Liver (tissue), 9 donors: ENCODE results near the gene CARD11. TPM values are rescaled to one million over a fixed set of nuclear protein-coding genes. Genes with fewer than 3 reads are reported as not detected.

ENCODE experiments used
- DNase-seq: peaks from one replicate; pipeline ENCODE4 v3.0.0-alpha.2; 2017; ENCODE audit warnings: low spot score
- H3K27ac ChIP-seq, 2 donors: one replicate each; pipeline ENCODE4 v1.7.0; 2013; ENCODE audit warnings: inconsistent platforms in 2 of 2, low read length in 2 of 2, control low read depth in 1 of 2, low read depth in 1 of 2, mild to moderate bottlenecking in 1 of 2
- H3K27me3 ChIP-seq, 4 donors: one replicate each; pipeline versions ENCODE4 v1.6.1 to v1.7.0; 2013; ENCODE audit warnings: low read length in 3 of 4, inconsistent platforms in 1 of 4, mild to moderate bottlenecking in 1 of 4, moderate library complexity in 1 of 4; ENCODE audit not compliant: control insufficient read depth in 4 of 4, insufficient read depth in 4 of 4
- H3K36me3 ChIP-seq, 4 donors: one replicate each; pipeline versions ENCODE4 v1.6.1 to v1.7.0; 2013; ENCODE audit warnings: low read length in 3 of 4, mild to moderate bottlenecking in 3 of 4, low read depth in 1 of 4, moderate library complexity in 1 of 4; ENCODE audit not compliant: control insufficient read depth in 4 of 4, insufficient read depth in 3 of 4
- H3K4me1 ChIP-seq, 4 donors: one replicate each; pipeline versions ENCODE4 v1.6.1 to v1.7.0; 2013; ENCODE audit warnings: low read length in 3 of 4, mild to moderate bottlenecking in 3 of 4, moderate library complexity in 1 of 4; ENCODE audit not compliant: control insufficient read depth in 4 of 4, insufficient read depth in 4 of 4
- H3K4me3 ChIP-seq, 3 donors: one replicate each; pipeline versions ENCODE4 v1.6.1 to v1.7.0; 2013; ENCODE audit warnings: low read length in 3 of 3, control low read depth in 1 of 3, low read depth in 1 of 3, mild to moderate bottlenecking in 1 of 3
- H3K9ac ChIP-seq, 2 donors: one replicate each; pipeline ENCODE4 v1.7.0; 2013; ENCODE audit warnings: low read length in 2 of 2, mild to moderate bottlenecking in 2 of 2, moderate library complexity in 2 of 2, control low read depth in 1 of 2, low read depth in 1 of 2
- H3K9me3 ChIP-seq, 4 donors: one replicate each; pipeline versions ENCODE4 v1.6.1 to v1.7.0; 2013; ENCODE audit warnings: low read length in 3 of 4; ENCODE audit not compliant: control insufficient read depth in 4 of 4
- EGR1 ChIP-seq, 2 donors: IDR thresholded peaks; 2 replicates each; pipeline ENCODE4 v1.6.1; 2016 to 2018; ENCODE audit warnings: antibody characterized with exemption in 2 of 2, low read depth in 2 of 2
- FOXA1 ChIP-seq: IDR thresholded peaks from 2 replicates; pipeline ENCODE4 v1.6.1; 2016; ENCODE audit warnings: antibody characterized with exemption
- FOXA2 ChIP-seq: IDR thresholded peaks from 2 replicates; pipeline ENCODE4 v1.6.1; 2016; ENCODE audit warnings: antibody characterized with exemption
- GABPA ChIP-seq, 2 donors: IDR thresholded peaks in 1 of 2; conservative IDR thresholded peaks in 1 of 2; 2 replicates each; pipeline ENCODE4 v1.6.1; 2016; ENCODE audit warnings: antibody characterized with exemption in 2 of 2, mild to moderate bottlenecking in 1 of 2, moderate library complexity in 1 of 2
- HNF4A ChIP-seq, 2 donors: conservative IDR thresholded peaks; 2 replicates each; pipeline ENCODE4 v1.6.1; 2016; ENCODE audit warnings: antibody characterized with exemption in 2 of 2, mild to moderate bottlenecking in 2 of 2
- HNF4G ChIP-seq: IDR thresholded peaks from 2 replicates; pipeline ENCODE4 v1.6.1; 2016; ENCODE audit warnings: antibody characterized with exemption
- JUND ChIP-seq, 2 donors: IDR thresholded peaks; 2 replicates each; pipeline ENCODE4 v1.6.1; 2016; ENCODE audit warnings: antibody characterized with exemption in 2 of 2
- NR2F2 ChIP-seq: IDR thresholded peaks from 2 replicates; pipeline ENCODE4 v1.6.1; 2016; ENCODE audit warnings: antibody characterized with exemption
- RAD21 ChIP-seq, 2 donors: IDR thresholded peaks; 2 replicates each; pipeline ENCODE4 v1.6.1; 2016; ENCODE audit warnings: antibody characterized with exemption in 2 of 2, mild to moderate bottlenecking in 2 of 2
- RXRA ChIP-seq, 2 donors: IDR thresholded peaks; 2 replicates each; pipeline ENCODE4 v1.6.1; 2017 to 2018; ENCODE audit warnings: antibody characterized with exemption in 2 of 2, mild to moderate bottlenecking in 1 of 2
- SP1 ChIP-seq: IDR thresholded peaks from 2 replicates; pipeline ENCODE4 v1.6.1; 2018; ENCODE audit warnings: antibody characterized with exemption, mild to moderate bottlenecking
- TAF1 ChIP-seq: conservative IDR thresholded peaks from 2 replicates; pipeline ENCODE4 v1.6.1; 2016; ENCODE audit warnings: antibody characterized with exemption, mild to moderate bottlenecking
- YY1 ChIP-seq: IDR thresholded peaks from 2 replicates; pipeline ENCODE4 v1.6.1; 2016; ENCODE audit warnings: antibody characterized with exemption, mild to moderate bottlenecking
- WGBS: extraction: QIAGEN DNeasy Blood & Tissue Kit; methylation state at CpG from one replicate; pipeline ENCODE4 v1.1.7; 2013; 5-methylcytosine and 5-hydroxymethylcytosine counted together
- polyA plus RNA-seq, 2 donors: library from polyadenylated mRNA; stranded (reverse) in 1 of 2; unstranded in 1 of 2; fragments of 200-250 nt in 1 of 2; fragments of >200 nt in 1 of 2; fragmentation: Nextera tagmentation in 1 of 2; extraction: Ambion mirVana in 1 of 2; gene quantifications; one replicate each; pipeline versions ENCODE4 v1.2.1 to v1.2.3, GENCODE V29; 2013 to 2015
- total RNA-seq, 2 donors: library from RNA; depleted of rRNA; stranded (reverse); fragments of >200 nt; gene quantifications; one replicate each; pipeline ENCODE4 v1.2.3, GENCODE V29; 2014
- TF ChIP-seq, protein P1 (sequence below): IDR thresholded peaks from 2 replicates; pipeline ENCODE4 v1.6.1; 2016; ENCODE audit warnings: antibody characterized with exemption, mild to moderate bottlenecking
- TF ChIP-seq, protein P2 (sequence below): fragments of 150-350 bp; IDR thresholded peaks from 2 replicates; pipeline ENCODE4 v1.5.1; 2017; ENCODE audit warnings: improper control_type of control experiment, low read depth, low read length; ENCODE audit not compliant: missing input control
- TF ChIP-seq, protein P3 (sequence below): IDR thresholded peaks from 2 replicates; pipeline ENCODE4 v1.6.1; 2016; ENCODE audit warnings: antibody characterized with exemption
- TF ChIP-seq, protein P4 (sequence below): IDR thresholded peaks from 2 replicates; pipeline ENCODE4 v1.6.1; 2016; ENCODE audit warnings: antibody characterized with exemption
- TF ChIP-seq, protein P5 (sequence below): IDR thresholded peaks from 2 replicates; pipeline ENCODE4 v1.6.1; 2016; ENCODE audit warnings: antibody characterized with exemption
- donor health status: healthy.
- donor health status: healthy.
- donor health status: healthy.
- donor health status: healthy.
- donor health status: healthy.

CARD11 gene
- total and polyA plus RNA-seq, 4 donors, result 0.42 to 1.3 (median 0.83) TPM

DNA sequence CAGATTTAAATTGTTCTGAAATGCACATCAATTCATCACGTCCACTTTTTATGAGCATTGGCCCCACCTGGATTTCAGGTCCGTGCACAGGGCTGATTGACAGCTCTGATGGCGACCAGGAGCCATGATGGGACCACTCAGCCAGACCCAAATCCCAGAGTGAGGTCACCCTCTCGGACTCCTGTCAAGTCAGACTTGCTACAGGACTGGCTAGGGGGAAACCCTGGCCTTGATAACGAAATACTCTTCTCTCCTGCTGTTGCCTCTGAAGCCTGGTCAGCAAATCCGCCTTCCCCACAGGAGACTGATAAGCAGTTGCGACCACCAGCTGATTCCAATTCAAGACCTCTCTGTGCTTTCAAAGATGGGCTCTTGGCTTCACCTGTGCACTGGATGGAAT lies 76.4 kb downstream of the CARD11 start (continued):
- TF ChIP-seq, protein P1, sequence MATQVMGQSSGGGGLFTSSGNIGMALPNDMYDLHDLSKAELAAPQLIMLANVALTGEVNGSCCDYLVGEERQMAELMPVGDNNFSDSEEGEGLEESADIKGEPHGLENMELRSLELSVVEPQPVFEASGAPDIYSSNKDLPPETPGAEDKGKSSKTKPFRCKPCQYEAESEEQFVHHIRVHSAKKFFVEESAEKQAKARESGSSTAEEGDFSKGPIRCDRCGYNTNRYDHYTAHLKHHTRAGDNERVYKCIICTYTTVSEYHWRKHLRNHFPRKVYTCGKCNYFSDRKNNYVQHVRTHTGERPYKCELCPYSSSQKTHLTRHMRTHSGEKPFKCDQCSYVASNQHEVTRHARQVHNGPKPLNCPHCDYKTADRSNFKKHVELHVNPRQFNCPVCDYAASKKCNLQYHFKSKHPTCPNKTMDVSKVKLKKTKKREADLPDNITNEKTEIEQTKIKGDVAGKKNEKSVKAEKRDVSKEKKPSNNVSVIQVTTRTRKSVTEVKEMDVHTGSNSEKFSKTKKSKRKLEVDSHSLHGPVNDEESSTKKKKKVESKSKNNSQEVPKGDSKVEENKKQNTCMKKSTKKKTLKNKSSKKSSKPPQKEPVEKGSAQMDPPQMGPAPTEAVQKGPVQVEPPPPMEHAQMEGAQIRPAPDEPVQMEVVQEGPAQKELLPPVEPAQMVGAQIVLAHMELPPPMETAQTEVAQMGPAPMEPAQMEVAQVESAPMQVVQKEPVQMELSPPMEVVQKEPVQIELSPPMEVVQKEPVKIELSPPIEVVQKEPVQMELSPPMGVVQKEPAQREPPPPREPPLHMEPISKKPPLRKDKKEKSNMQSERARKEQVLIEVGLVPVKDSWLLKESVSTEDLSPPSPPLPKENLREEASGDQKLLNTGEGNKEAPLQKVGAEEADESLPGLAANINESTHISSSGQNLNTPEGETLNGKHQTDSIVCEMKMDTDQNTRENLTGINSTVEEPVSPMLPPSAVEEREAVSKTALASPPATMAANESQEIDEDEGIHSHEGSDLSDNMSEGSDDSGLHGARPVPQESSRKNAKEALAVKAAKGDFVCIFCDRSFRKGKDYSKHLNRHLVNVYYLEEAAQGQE, result no peak
- TF ChIP-seq FOXA2 (no peak), EGR1 (IDR thresholded peaks at IDR 0.05; ENCODE audit: low read depth in 2 of 2) (no peak), NR2F2 (no peak), FOXA1 (no peak)

DNA sequence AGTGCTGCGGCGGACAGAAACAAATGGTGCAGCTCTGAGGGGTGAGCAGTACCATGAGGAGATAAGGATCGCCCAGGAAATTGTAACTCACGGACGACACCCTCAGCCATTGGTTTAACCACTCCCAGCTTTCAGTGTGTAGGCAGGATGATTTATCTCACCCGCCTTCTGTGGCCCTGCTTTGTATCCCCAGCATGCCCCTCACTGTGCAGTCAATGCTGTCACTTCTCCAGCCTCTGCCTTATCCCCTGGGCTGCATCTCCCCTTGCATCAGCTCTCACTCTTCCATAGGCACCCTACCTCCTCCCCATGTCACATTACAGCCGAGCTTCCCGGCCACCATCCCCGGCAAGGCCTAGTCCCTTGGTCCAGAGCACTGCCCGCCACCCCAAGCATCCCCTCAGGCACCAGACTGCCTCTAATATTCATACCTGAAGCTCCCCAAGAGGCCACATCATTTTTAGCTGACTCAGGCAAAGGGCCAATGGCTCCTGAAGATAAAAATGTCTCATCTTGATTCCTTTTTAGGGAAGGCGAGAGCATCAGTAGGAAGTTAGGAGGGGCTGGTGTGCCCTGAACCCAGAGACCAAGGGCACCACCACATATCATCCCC lies 77.1 kb downstream of the CARD11 start:
- H3K4me1 ChIP-seq, result no peaks in the 10 kb centered on the region
- no peak for TF ChIP-seq YY1
- H3K9me3 ChIP-seq, result peaks cover 0 to 17% (median 11%) of the 10 kb centered on the region in 4 donors
- no peaks in the 10 kb centered on the region for H3K27me3 ChIP-seq
- no peak overlapping the region for H3K9ac ChIP-seq
- WGBS, result 90% methylated on average over 11 of the region's 11 CpGs
- DNase-seq, result no peak
- no peak overlapping the region for H3K27ac ChIP-seq
- H3K4me3 ChIP-seq, result no peak overlapping the region
- no peaks in the 10 kb centered on the region for H3K36me3 ChIP-seq

DNA sequence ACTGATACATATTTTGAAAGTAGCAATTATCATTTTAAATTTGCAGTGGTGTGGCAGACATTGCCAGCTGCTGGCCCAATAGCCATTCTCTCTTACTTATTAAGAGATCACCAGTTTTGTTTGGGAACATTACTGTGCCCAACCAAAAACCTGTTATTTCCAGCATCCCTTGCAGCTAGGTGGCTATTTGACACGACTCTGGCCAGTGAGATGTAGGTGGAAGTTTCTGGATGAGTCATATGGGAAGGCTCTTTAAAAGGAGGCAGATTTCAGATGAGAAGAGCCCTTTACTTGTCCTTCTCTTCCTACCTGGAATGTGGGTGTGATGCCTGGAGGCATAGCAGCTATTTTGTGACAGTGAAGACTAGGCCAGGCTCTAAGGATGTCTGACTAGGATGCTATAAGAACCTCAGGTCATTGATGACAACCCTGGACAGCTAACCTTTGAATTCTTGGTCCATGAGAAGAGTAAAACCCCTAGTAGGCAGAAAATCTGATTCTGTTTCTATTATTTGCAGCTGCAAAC lies 77.9 kb downstream of the CARD11 start:
- no peak for TF ChIP-seq EGR1 (IDR thresholded peaks at IDR 0.05; ENCODE audit: low read depth in 2 of 2)
- TF ChIP-seq NR2F2, result no peak
- no peak for TF ChIP-seq RXRA (IDR thresholded peaks at IDR 0.05)
- TF ChIP-seq, protein P2, sequence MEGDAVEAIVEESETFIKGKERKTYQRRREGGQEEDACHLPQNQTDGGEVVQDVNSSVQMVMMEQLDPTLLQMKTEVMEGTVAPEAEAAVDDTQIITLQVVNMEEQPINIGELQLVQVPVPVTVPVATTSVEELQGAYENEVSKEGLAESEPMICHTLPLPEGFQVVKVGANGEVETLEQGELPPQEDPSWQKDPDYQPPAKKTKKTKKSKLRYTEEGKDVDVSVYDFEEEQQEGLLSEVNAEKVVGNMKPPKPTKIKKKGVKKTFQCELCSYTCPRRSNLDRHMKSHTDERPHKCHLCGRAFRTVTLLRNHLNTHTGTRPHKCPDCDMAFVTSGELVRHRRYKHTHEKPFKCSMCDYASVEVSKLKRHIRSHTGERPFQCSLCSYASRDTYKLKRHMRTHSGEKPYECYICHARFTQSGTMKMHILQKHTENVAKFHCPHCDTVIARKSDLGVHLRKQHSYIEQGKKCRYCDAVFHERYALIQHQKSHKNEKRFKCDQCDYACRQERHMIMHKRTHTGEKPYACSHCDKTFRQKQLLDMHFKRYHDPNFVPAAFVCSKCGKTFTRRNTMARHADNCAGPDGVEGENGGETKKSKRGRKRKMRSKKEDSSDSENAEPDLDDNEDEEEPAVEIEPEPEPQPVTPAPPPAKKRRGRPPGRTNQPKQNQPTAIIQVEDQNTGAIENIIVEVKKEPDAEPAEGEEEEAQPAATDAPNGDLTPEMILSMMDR, result no peak
- TF ChIP-seq TAF1, result no peak
- TF ChIP-seq FOXA1, result no peak
- TF ChIP-seq HNF4G, result no peak
- TF ChIP-seq HNF4A (conservative IDR thresholded peaks at IDR 0.05), result no peak
- no peak for TF ChIP-seq GABPA (IDR thresholded peaks at IDR 0.05 in 1 of 2, conservative IDR thresholded peaks at IDR 0.05 in 1 of 2)
- TF ChIP-seq, protein P3, sequence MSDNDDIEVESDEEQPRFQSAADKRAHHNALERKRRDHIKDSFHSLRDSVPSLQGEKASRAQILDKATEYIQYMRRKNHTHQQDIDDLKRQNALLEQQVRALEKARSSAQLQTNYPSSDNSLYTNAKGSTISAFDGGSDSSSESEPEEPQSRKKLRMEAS, result no peak
- no peak for TF ChIP-seq FOXA2
- no peak for TF ChIP-seq SP1
- TF ChIP-seq, protein P4, sequence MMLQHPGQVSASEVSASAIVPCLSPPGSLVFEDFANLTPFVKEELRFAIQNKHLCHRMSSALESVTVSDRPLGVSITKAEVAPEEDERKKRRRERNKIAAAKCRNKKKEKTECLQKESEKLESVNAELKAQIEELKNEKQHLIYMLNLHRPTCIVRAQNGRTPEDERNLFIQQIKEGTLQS, result no peak
- TF ChIP-seq, protein P1, result no peak
- TF ChIP-seq, protein P5, sequence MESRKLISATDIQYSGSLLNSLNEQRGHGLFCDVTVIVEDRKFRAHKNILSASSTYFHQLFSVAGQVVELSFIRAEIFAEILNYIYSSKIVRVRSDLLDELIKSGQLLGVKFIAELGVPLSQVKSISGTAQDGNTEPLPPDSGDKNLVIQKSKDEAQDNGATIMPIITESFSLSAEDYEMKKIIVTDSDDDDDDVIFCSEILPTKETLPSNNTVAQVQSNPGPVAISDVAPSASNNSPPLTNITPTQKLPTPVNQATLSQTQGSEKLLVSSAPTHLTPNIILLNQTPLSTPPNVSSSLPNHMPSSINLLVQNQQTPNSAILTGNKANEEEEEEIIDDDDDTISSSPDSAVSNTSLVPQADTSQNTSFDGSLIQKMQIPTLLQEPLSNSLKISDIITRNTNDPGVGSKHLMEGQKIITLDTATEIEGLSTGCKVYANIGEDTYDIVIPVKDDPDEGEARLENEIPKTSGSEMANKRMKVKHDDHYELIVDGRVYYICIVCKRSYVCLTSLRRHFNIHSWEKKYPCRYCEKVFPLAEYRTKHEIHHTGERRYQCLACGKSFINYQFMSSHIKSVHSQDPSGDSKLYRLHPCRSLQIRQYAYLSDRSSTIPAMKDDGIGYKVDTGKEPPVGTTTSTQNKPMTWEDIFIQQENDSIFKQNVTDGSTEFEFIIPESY, result no peak
- TF ChIP-seq JUND (IDR thresholded peaks at IDR 0.05), result no peak
- no peak for TF ChIP-seq RAD21 (IDR thresholded peaks at IDR 0.05)
- no peak for TF ChIP-seq YY1
- Histone ChIP-seq H3K9me3 (peaks cover 0 to 17% (median 11%) of the 10 kb centered on the region in 4 donors), H3K9ac (no peak overlapping the region), H3K4me3 (peak overlapping the region in 1 of 3 donors; percentile 8), H3K27ac (no peak overlapping the region), H3K27me3 (no peaks in the 10 kb centered on the region), H3K4me1 (no peaks in the 10 kb centered on the region), H3K36me3 (no peaks in the 10 kb centered on the region)
- DNase-seq, result no peak
- WGBS, result 67% methylated on average over 1 of the region's 1 CpG
